ENCODE measurements around the gene PLB1.

The PLB1 gene

GRCh38 chr2:28449126-28449487, 46.8 kb upstream of the PLB1 start:
- ChIA-PET POLR2A (ENCODE audit: low non-redundant PET) (interaction anchor here (0.6 kb wide), 1 partner anchor 48 kb away, joined by 3 read pairs; no protein-coding TSS in a partner anchor), CTCF (no interaction called here)
- TF ChIP-seq, protein P1, sequence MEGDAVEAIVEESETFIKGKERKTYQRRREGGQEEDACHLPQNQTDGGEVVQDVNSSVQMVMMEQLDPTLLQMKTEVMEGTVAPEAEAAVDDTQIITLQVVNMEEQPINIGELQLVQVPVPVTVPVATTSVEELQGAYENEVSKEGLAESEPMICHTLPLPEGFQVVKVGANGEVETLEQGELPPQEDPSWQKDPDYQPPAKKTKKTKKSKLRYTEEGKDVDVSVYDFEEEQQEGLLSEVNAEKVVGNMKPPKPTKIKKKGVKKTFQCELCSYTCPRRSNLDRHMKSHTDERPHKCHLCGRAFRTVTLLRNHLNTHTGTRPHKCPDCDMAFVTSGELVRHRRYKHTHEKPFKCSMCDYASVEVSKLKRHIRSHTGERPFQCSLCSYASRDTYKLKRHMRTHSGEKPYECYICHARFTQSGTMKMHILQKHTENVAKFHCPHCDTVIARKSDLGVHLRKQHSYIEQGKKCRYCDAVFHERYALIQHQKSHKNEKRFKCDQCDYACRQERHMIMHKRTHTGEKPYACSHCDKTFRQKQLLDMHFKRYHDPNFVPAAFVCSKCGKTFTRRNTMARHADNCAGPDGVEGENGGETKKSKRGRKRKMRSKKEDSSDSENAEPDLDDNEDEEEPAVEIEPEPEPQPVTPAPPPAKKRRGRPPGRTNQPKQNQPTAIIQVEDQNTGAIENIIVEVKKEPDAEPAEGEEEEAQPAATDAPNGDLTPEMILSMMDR (conservative IDR thresholded peaks at IDR 0.05; ENCODE audit: low read depth), result no peak
- no peak for DNase-seq (ENCODE audit: low spot score)
- peak overlapping the region; percentile 93 for H3K27ac ChIP-seq

- TF ChIP-seq, protein P1 (conservative IDR thresholded peaks at IDR 0.05; ENCODE audit: low read depth), result no peak
- peak; percentile 63 for DNase-seq (ENCODE audit: low spot score)
- CTCF ChIA-PET, result interaction anchor here (0.5 to 0.6 kb wide), 3 partner anchors 43 to 518 kb away, joined by 3 read pairs; no protein-coding TSS in a partner anchor
- POLR2A ChIA-PET (ENCODE audit: low non-redundant PET), result no interaction called here
- H3K27ac ChIP-seq, result peak overlapping the region; percentile 93
These were observed 46.1 kb upstream of the PLB1 start for GRCh38 chr2:28449488-28450395.

- CTCF ChIA-PET, result no interaction called here
These were observed 44.8 kb upstream of the PLB1 start for GRCh38 chr2:28450901-28451565.

DNA sequence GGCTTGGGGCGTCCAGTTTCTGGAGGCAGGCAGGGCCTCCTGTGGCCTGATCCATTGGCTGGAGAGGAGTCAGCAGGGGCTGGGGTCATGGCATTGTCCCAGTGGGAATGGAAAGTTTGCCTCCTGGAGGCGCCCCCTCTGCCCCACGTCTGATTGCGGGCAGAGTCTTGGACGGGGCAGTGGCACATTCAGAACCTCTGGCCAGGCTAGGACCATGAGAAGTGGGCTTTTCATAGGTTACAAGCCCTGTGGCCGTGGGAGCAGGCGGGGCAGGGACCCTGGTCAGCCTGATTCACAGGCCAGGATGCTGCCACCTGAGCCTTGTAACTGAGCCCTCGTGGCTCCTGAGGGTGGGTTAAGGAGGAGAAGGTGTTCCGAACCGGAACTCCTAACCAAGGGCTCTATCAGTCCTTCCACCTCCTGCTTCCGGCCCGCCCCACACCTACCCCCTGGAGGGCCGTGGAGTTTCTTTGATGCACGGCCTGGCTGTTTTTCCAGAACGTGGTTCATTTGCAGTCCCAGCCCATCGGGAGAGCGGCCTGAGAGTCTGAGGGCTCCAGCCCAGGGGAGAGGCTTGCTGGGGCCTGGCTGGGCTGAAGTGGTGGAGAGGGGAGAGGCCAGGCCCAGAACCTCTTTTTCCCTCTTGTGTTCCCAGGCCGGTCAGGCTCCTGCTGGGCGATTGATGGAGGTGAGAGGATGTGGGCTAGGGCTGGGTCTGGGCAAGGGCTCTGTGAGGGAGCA, 43.9 kb upstream of the PLB1 start:
- CTCF ChIA-PET, result interaction anchor here (0.6 to 1.2 kb wide), 6 partner anchors 9 to 54 kb away, joined by 3 to 4 read pairs (median 4); no protein-coding TSS in a partner anchor
- DNase-seq (ENCODE audit: low spot score), result no peak

More at GRCh38 chr2:28450901-28451565, 44.8 kb upstream of the PLB1 start:
- TF ChIP-seq, protein P1 (conservative IDR thresholded peaks at IDR 0.05; ENCODE audit: low read depth), result no peak
- H3K27ac ChIP-seq, result peak overlapping the region; percentile 37
- POLR2A ChIA-PET (ENCODE audit: low non-redundant PET), result no interaction called here
- no peak for DNase-seq (ENCODE audit: low spot score)

GRCh38 chr2:28452534-28453081, 43.3 kb upstream of the PLB1 start:
- TF ChIP-seq, protein P1 (conservative IDR thresholded peaks at IDR 0.05; ENCODE audit: low read depth), result peak; percentile 84
- peak; percentile 51 for DNase-seq (ENCODE audit: low spot score)
- CTCF ChIA-PET, result interaction anchor here (0.6 to 1.9 kb wide), 9 partner anchors 8 to 111 kb away, joined by 3 to 8 read pairs (median 3); no protein-coding TSS in a partner anchor
- H3K27ac ChIP-seq, result peak overlapping the region; percentile 37
- POLR2A ChIA-PET (ENCODE audit: low non-redundant PET), result no interaction called here

More for the DNA sequence above, 43.9 kb upstream of the PLB1 start:
- peak overlapping the region; percentile 37 for H3K27ac ChIP-seq
- POLR2A ChIA-PET (ENCODE audit: low non-redundant PET), result no interaction called here
- TF ChIP-seq, protein P1 (conservative IDR thresholded peaks at IDR 0.05; ENCODE audit: low read depth), result no peak

All from RWPE1 (cell line).